Amygdala (tissue), 56 donors: ENCODE measurements around the gene ZDHHC1.
"Not testable (repeated sequence)": the region's sequence is repeated elsewhere in the genome, so short reads cannot be mapped to it uniquely, and the experiment has no call there.

Experiments used
- DNase-seq, 56 donors: peaks; one replicate each; lab custom pipeline; 2025; lab: John Stamatoyannopoulos, UW

ZDHHC1 gene

DNA sequence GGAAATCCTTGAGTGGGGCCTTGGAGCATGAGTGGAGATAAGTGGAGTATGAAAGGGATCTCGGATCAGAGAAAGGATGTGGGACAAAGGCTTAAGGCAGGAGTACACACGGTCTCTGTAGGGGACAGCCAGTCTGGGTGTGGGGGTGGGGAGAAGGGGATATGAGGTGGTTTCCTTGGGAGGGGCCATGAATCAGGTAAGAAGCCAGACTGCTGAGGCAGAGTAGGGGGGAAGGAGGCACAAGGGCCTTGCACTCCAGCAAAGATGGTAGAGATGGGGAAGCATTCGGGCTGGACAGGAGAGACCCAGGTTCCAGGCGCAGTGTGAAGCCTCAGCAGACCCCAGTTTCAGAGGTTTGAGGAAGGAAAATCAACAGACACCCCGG is 16.2 kb upstream of the ZDHHC1 start:
- no peak for DNase-seq

DNA sequence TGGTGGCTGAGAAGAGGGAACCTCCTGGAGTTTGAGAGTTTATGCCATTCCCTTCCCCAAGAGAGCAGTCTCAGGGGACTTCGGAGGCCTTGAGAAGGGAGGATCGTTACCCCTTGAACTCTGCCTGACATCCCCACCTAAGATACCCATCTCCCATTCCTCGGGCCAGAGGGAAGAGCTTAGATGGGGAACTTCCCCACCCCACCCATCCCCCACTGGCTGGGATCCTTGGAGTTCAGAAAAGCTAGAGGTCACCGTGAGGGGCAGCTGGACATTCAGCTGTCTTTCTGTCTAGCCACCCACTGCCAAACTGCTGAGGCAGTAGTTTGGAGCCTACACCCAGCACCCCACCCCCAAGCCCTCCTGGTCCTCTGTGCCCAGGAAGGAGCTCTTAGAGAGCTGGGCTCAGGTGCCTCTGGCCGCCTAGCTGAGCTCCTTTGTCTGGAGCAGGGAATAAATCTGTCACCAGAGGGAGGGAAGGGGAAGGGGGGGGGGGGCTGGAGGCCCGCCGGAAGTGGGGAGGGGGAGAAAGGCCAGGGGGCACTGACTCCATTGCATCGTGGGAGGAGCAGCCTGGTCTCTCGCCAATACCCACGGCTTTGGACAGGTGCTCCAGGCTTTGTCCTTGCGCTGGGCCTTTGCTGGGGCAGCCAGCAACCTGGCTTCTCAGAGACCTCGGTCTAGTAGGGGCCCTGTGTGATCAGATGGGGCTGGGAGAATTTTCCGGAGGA is 15.7 kb upstream of the ZDHHC1 start:
- DNase-seq, result no peak

DNA sequence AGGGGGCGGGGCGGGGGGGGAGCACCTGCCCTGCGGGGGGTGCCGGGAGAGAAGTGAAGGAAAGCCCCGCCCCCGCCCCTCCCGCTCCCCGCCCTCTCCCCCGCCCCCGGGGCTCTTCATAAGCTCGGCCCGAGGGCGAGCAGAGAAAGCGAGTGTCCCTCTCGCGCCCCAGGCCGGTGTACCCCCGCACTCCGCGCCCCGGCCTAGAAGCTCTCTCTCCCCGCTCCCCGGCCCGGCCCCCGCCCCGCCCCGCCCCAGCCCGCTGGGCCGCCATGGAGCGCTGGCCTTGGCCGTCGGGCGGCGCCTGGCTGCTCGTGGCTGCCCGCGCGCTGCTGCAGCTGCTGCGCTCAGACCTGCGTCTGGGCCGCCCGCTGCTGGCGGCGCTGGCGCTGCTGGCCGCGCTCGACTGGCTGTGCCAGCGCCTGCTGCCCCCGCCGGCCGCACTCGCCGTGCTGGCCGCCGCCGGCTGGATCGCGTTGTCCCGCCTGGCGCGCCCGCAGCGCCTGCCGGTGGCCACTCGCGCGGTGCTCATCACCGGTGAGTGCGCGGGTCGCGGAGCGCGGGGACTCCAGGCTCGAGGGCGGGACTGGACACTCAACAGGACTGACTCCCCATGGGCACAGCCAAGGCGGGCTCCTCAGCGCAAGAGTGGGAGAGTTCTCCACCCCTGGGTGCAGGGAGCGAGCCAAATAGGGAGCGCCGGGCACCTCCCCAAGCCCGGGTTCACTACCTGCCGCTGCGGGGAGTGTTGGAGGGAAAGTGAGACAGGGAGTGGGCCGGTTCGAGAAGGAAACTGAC is 14.9 kb upstream of the ZDHHC1 start, which contains the start of gene HSD11B2:
Gene HSD11B2, plus strand, starts transcription at position 145 of the 798 bp plus-strand sequence. Its CDS starts 128 bp downstream, at position 273.
- peak in 27 of 56 donors; percentile 15 to 68 (median 37) for DNase-seq

DNA sequence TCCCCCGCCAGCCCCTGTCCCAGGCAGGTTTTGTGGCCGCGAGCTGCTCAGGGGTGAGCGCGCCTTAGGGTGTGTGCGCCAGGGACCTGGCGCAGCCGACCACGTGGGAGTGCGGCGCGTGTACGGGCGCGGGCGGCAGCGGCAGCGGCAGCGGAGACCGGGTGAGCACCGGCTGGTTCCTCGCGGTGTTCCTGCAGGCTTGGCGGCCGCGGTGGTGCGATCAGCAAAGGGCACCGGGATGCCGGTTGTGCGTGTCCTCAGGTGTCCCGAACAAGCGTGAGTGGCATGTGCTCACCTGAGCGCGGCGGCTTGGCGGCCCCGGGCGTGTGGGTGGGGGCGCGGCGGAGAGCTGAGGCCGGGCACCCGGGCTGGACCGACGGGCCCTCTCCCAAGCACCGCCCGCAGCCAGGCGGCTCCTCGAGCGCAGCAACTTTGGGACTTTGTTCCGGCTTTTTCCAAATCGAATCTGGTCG is 14.3 kb upstream of the ZDHHC1 start:
- no peak for DNase-seq

DNA sequence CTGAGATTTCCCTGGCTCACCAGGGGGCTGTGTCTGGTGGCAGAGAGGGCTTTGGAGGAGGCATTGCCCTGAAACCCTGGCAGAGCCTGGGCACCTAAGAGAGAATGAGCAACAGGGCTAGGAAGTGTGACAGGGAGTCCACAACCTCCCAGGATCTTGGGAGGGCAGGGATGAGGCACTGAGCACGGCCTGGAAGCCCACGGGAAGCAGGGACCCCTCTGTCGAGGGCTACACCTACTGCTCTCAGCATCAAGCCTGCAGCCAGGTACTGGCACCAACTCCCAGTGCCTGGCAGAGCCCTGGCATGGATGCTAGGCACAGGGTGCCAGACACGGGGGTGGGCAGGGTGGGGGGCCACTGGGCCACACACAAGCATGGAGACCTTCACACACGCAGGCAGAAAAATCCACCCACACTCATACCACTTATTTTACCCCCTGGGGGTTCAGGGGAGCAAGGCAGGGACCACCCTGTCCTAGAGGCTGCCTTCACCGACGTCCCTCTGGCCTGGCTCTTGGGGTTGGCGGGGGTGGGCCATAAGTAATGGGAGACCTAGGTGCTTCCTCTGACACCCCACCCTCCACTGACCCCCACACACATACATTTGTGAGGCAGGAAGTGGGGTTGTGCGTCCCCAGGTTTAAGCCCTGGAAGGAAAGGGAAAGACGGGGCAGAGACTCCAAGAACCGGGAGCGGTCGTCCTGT is 13.7 kb upstream of the ZDHHC1 start:
- no peak for DNase-seq

DNA sequence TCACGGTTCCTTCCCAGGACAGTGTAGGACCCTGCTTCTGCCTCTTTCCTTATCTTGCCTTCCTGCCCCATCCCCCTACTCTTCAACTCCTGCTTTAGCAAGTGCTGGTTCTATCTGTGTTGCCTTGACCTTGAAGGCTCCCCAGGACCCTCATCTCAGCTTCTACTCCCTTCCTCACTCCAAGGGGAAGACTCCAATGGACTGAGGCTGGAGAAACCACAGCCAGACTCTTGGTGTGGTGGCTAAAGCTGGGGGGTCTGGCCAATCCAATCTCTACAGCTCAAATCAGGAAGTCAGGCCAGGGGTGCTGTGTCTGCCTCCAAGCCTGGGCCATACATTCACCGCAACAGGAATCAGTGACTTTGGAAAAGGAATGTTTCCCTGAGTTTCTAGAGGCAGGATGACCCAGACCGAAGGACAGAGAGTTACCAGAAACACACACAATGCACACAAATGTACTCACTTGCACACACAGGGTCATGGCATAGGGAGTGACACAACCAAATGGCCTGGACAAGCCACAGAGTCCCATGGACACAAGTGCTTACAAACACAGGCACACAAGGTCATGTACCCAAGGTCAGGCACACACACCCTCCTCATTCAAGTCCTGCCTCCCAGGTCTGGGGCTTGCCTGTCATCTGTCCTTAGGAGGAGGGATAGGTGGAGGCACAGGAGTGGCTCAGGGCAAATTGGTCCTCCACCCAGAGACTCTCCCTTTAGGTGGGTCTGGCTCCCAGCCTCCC is 12.9 kb upstream of the ZDHHC1 start:
- no peak for DNase-seq

DNA sequence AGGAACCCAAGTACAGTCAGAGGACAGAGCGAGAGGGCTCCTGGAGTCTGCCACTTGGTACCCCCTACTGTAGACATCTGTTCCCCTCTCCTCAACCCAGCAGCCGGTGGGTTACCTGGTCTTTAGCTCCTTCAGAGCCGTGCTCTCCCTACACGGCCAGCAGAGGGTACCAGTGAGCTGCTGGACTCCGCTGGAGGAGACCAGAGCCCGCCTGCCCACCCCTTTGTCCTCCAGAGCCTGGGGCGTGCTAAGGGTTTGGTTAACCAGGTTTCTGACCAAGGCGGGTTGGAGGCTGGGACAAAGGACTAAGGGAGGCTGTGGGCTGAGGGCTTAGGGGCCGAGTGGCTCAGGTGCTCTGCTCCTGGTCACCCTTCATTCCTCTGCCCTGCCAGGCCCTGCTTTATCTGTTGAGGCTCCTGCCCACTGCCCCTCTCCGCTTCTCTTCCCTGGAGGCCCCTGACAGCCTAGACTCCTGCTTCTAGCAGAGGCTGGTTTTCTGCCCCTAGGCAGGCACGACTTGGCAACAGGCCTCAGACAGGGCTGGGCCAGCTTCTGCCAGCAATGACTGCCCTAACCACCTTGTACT is 12.0 kb upstream of the ZDHHC1 start:
- DNase-seq, result peak in 28 of 56 donors; percentile 7 to 70 (median 30)

DNA sequence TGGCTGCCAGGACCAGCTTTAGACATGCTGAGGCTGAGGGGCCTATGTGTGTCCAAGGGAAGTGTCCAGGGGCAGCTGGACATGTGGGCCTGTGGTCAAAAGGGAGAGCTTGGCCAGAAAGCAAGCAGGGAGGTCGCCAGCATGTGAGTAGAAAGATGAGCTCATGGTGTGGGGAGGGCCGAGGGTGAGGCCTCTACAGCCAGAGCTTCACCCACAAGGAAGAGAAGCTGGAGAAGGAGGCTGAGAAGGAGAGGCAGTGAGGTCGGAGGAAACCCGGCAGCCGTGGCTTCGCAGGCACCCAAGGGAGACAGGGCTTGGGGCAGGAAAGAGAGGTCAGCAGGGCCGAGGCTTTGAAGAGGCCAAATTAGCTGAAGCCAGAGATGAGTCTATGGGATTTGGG is 10.7 kb upstream of the ZDHHC1 start:
- no peak for DNase-seq

DNA sequence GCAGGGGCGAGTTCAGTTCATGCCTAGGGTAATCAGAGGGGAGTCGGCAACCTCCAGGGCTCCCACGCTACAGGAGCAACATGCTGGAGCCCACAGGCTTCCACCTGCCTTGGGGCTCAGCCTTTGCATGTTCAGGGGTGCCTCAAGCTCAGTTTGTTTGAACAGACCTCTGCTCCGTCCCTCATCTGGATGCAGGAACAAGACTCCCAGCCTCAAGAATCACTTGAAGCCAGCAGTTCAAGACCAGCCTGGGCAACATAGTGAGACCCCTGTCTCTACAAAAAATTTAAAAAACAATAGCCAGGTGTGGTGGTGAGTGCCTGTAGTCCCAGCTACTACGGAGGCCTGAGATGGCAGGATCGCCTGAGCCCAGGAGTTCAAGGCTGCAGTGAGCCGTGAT is 9.7 kb upstream of the ZDHHC1 start:
- DNase-seq, result no peak

DNA sequence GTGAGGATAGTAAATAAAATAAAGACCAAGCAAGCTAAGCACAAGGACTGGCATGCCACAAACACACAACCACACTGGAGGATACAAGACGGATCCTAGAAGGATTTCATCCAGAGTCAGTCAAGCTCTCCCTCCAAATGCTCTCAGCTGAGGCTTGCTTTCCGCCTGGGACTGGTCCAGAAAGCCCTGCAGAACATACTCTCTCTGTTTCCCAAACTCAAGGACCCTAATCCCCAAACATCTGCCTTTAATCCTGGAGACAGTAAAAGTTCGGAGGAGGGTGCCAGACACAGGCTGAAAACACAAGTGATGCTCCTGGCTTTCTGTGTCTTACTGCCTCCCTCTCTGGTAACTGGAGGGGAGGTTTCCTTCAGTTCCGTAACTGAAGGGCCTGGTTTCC is 9.3 kb upstream of the ZDHHC1 start:
- no peak for DNase-seq

DNA sequence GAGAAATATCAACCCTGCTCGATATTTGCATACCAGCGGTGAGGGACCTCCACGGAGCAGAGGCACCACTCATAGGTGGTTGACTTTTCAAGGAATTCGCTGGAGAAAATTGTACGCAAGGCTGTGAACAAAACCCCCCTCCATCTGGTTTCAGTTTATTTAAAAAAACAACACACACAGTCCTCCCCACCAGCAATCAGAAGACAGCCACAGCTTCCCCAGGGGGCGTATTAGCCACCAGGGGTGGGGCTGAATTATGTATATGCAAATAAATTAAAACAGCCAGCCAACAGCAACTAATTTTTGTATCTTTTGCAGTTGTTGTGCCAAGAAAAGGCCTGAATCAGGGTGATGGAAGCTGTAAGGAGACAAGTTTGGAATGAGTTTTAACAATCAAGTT is 8.8 kb upstream of the ZDHHC1 start:
- no peak for DNase-seq

DNA sequence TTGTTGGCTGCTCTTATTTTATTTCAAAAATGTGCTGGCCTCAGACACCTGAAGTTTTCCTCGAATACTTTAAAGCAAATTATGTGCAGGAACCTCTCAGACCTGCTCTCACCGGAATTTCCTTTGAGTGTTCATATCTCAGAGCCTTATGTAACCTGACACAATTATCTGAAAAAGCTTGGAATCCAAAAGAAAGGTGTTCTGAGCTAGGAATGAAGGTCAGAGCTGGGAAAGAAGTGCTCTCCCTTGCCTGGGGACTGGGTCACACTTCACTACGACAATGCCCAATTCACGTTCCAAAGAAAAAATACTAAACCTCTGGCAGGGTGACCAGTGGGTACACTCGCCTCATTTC is 8.0 kb upstream of the ZDHHC1 start:
- no peak for DNase-seq

DNA sequence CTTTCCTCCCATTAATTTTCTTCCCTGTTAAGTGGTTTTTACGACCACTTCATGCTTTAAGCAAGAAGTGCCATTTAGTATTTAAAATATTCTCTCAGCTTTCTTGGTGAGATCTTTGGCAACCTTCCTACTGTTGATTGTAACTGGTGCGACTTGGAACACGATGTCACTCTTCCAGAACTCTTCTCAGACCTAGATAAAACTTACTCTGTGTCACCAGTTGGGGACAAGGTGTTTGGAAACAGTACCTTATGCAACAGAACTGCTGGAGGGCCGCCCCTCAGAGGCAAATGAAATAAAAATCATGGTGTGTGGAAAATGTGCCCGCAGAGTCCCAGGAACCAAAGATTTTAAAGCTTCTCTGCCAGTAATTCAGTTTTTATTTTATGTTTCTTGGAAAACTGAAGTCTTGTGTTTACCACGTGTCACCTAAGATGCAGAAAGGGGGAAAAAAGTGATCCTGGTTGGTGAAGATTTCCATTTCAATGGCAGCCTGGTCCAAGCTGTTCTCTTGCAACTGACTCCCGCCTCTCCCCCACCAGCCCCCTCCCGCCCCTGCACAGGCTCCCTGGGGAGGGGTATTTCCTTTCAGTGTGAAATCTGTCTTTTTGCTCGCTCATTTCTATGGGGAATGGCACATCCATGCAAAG is 7.5 kb upstream of the ZDHHC1 start:
- no peak for DNase-seq

DNA sequence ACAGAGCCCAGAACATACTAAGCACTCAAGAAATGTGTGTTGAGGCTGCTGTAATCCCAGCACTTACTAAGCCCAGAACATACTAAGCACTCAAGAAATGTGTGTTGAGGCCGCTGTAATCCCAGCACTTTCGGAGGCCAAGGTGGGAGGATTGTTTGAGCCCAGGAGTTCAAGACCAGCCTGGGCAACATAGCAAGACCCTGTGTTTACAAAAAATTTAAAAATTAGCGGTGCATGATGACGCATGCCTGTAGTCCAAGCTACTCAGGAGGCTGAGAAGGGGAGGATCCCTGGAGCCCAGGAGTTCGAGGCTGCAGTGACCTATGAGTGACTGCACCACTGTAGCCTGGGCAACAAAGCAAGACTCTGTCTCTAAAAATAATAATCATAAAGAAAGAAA is 6.7 kb upstream of the ZDHHC1 start:
- no peak for DNase-seq

DNA sequence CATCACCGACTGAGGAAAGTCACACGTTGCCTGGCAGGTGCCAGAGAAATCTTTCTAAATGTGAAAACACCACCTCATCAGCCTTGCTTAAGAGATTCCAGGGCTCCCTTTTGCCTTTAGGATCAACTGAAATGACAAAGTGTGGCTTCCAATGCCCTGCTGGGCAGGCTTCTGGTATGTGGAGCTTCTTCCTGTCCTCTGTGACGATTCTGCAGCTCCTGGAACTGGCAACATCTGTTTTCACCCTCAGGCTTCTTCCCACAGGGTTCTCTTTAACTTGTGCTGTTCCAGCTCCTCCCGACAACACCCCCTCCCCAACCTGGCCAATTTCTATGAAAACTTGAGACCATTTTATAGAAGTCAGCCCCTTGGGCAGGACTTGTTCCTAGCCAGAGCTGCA is 4.8 kb upstream of the ZDHHC1 start:
- DNase-seq, result no peak

DNA sequence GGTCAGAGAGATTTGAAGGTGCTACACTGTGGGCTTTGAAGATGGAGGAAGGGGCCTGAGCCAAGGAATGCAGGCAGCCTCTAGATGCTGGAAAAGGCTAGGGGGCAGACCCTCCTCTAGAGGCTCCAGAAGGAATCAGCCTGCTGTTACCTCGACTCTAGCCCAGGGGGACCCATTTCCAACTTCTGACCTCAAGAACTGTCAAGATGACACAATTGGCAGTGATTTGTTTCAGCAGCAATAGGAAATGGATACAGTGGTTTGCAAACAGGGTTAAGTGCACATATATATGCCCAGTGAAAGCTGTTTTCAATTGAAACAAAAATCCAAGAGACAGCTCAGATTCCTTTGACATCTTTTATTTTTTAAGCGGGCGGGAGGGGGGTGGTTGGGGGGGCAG is 3.7 kb upstream of the ZDHHC1 start:
- no peak for DNase-seq

DNA sequence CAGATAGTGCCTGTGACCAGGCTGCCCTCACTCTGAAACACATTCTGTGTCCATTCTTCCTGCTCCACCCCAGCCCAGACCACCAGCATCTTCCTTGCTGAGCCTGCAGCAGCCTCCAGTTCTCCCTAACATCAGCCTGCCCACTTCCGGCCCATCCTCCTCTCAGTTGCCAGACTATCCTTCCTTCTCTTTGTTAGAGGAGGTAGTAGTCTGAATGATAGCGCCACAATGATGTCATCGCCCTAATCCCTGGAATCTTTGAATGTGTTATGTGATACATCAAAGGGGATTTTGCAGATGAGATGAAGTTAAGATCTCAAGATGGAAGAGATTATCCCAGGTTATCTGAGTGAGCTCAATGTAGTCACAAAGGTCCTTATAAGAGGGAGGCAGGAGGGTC is 3.2 kb upstream of the ZDHHC1 start:
- no peak for DNase-seq

DNA sequence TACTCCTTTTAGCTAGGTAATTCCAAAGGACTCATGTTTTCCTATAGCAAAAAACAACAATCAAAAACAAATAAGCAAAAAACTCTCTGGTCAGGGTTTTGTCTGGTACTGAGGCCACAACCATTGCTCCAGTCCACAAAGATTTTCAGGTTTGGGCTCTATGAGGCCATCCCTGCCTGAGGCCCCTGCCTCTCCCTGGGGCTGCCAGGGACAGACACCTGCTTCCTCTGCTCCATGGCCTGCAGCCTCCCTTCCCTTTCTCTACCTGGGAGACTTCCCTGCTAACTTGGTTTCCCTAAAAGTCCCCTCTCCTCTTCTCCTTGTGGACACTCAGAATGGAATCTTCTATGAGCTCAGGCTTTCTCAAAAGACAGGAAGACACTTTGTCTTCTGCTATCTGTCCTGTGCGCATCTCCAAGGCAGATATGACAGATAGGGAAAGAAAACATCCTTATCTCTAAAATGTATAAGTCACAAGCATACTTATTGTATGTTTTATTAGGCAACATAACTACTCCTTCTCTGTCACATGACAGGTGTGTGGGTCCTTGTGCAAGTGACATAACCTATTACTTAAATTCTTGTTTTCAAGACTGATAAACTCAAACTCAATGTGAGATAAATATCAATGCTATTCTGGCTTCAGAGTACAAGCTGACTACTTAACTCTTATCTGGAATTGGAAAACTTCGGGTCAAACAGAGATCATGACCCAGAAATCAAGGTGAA is 1.2 kb upstream of the ZDHHC1 start:
- no peak for DNase-seq

DNA sequence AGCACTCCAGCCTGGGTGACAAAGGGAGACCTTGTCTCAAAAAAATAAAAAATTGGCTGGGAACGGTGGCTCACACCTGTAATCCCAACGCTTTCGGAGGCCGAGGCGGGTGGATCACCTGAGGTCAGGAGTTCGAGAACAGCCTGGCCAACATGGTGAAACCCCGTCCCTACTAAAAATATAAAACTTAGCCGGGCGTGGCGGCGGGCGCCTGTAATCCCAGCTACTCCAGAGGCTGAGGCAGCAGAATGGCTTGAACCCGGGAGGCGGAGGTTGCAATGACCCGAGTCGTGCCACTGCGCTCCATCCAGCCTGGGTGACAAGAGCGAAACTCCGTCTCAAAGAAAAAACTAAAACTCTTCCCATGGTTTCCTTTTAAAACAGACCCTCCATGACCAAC is 856 bp downstream of the ZDHHC1 start:
- not testable (repeated sequence) for DNase-seq
